HG03064 (cell line): ENCODE measurements around the gene RNF225.
"Not testable (repeated sequence)": the region's sequence is repeated elsewhere in the genome, so short reads cannot be mapped to it uniquely, and the experiment has no call there.

Experiments used
- ATAC-seq: cut with Tn5 transposase; IDR thresholded peaks from one replicate; pipeline ENCODE4 v1.9.1; 2021; ENCODE audit warnings: low read depth; ENCODE audit not compliant: unreplicated experiment

The RNF225 gene

GRCh38 chr19:58395220-58395978, at the start of gene RNF225:
Gene RNF225, plus strand, starts transcription at chr19:58395656. Its CDS starts 434 bp downstream, at chr19:58396090.
- no peak for ATAC-seq

- peak; percentile 91 for ATAC-seq
Observed at GRCh38 chr19:58346961-58347929, 48.2 kb upstream of the RNF225 start.

- ATAC-seq, result not testable (repeated sequence)
Observed at GRCh38 chr19:58348080-58348479, 47.4 kb upstream of the RNF225 start.

GRCh38 chr19:58349590-58349989, 45.9 kb upstream of the RNF225 start:
- ATAC-seq, result no peak

- no peak for ATAC-seq
Observed at GRCh38 chr19:58350001-58350861, 45.2 kb upstream of the RNF225 start.

GRCh38 chr19:58350871-58351557, 44.4 kb upstream of the RNF225 start:
- no peak for ATAC-seq

- ATAC-seq, result no peak
Observed at GRCh38 chr19:58351558-58351878, 43.9 kb upstream of the RNF225 start.

- ATAC-seq, result no peak
Observed at GRCh38 chr19:58351990-58352755, 43.3 kb upstream of the RNF225 start.

- no peak for ATAC-seq
Observed at GRCh38 chr19:58352760-58353671, 42.4 kb upstream of the RNF225 start, which contains the start of gene A1BG. Gene A1BG, minus strand, starts transcription at chr19:58353492. Its CDS starts 55 bp downstream, at chr19:58353437.

- ATAC-seq, result no peak
Observed at GRCh38 chr19:58353717-58354477, 41.6 kb upstream of the RNF225 start.

- ATAC-seq, result no peak
Observed at GRCh38 chr19:58354478-58355030, 40.9 kb upstream of the RNF225 start.

GRCh38 chr19:58355215-58355796, 40.1 kb upstream of the RNF225 start:
- ATAC-seq, result no peak

- ATAC-seq, result no peak
Observed at GRCh38 chr19:58355908-58356765, 39.3 kb upstream of the RNF225 start.

GRCh38 chr19:58356766-58357480, 38.5 kb upstream of the RNF225 start:
- ATAC-seq, result no peak

GRCh38 chr19:58357481-58358145, 37.8 kb upstream of the RNF225 start:
- no peak for ATAC-seq
